GM19025 (cell line): ENCODE measurements around the gene DAND5.

Source experiments
- ATAC-seq: cut with Tn5 transposase; IDR thresholded peaks from one replicate; pipeline ENCODE4 v1.9.1; 2021; ENCODE audit warnings: mild to moderate bottlenecking, low read depth, moderate library complexity; ENCODE audit not compliant: unreplicated experiment

Gene DAND5

DNA sequence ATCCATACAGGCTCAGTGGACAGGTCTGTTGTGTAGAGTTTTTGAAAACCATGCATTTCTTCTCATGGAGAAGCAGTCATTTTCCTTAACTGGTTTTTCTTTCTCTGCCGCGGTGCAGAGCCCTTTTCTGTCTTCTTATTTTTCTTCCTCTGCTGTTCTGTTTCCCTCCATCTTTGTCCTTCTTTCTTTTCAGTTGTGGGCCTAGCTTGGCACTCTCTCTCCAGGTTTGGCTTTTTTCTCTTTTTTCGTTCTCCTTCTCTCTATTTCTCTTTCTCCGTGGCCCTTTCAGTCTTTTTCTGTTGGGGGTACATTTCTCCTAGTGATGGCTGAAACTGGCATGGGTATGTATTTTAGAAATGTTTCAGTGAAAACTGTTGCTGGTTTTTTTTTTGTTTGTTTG, 50.0 kb downstream of the DAND5 start:
- ATAC-seq: no peak

DNA sequence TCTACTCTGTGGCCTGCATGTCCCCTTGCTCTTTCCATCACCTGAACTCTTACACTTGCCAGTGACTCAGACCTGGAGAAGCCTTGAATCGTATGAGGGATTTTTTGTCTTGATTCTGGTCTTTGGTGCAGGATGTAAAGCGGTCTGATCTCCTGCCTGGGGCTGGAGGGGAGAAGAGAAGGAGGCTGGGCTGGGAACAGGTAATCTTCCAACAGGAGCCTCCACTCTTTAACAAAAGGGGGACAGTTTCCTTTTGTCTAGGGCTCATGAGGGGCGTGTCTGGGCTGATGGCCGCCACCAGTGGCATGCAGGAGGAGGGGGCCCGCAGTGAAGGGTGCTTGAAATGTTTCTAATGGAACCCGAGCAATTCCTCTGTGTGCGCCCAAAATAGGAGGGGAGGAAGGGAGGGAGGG, 50.6 kb downstream of the DAND5 start:
- ATAC-seq: no peak

DNA sequence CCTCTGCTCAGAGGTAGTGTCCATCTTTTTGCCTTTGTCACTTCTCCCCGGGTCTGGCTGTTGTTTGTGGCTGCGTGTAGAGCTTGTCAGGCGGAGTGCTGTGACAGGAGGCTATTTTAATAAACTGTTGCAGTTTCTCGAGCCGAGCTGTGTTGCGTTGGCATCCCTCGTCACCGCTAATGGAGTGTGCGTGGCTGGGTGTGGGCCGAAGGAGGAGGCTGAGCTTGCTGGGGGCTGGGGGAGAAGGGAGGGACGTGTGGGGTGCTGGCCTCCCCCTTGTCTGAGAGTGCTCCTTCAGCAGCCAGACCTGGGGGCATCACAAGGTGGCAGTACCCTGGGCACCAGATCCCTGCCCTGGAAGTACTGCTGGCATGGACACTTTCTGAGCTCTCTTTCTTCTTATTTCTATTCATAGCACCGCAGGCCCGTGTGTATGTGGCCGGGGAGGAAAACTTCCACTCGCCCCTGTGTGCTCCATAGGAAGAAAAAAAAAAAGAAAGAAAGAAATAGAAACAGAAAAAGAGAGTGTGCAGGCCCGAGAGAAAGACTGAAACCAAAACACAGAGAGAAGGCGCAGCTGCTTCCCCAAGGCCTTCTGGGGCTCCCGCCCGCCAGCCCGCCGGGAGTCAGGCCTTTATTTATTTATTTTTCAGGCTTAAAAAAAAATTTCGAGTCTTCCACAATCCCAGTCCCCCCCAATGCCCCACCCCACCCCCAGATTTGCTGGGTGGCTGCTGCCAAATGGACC, 52.9 kb downstream of the DAND5 start:
- ATAC-seq: no peak

DNA sequence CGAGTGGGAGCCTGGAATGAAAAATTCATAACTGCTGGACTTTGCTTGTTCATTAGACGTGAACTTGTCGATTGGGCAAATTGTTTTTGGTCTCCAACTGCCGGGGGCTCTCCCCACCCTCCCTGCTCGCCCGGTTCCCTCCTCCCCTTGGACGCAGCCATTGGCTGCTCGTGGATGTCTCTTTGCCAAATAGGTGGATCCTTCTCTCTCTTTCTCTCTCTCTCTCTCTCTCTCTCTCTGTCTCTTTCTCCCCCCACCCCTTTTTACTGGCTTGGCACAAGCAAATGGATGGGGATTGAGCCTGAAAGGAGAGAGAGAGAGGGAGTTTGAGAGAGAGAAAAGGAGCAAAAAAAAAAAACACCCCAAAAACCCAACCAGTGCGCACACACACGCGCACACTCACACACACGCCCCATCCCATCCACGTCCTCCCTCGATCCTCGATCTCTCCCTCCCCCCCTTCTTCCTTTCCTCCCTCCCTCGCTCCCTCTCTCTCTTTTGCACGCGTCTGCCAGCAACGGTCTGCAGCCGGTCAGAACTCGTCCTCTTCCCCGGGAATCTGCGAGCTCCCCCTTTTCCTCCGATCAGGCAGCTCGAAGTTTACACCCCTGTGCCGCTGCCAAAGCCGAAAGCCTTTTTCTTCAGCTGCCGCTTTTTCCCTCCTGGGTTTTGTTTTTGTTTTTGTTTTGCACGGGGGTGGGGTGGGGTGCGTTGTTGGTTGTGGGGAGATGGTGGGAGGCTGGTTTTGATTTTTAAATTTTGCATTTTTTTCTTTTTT, 53.7 kb downstream of the DAND5 start:
- no peak for ATAC-seq

DNA sequence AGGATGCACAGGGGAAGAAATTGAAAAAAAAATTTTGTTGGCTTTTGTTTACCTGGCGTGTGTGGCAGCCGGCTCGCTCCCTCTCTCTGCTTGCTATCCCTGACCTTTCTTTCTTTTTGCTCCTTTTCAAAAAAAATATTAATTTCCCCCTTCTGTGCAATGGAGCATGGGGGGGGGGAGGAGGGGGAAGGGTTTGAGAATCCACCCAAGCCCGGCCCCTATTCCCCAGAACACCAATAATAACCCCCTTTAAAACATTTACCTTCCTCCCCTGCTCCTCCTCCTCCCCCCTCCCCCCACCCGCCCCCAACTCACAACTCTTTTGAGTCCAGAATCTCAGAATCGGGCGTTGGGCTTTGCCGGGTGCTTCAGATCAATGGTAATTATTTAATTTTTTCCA, 54.3 kb downstream of the DAND5 start:
- ATAC-seq: no peak
